Measurements from ENCODE around the gene CYP19A1. TPM values are rescaled to one million over a fixed set of nuclear protein-coding genes. Genes with fewer than 3 reads are reported as not detected.

CYP19A1 gene
- total RNA-seq, 1 donor from 2014 or later, result not detected

- TF ChIP-seq CTCF (conservative IDR thresholded peaks at IDR 0.05; ENCODE audit: low read depth, low read length), result no peak
- no peak overlapping the region for H3K4me3 ChIP-seq (ENCODE audit: low read depth, low read length)
- no peak for DNase-seq (ENCODE audit: low read depth)
Measured at GRCh38 chr15:51313644-51314280, 24.6 kb downstream of the CYP19A1 start.

GRCh38 chr15:51313074-51313393, 25.4 kb downstream of the CYP19A1 start:
- no peak overlapping the region for H3K4me3 ChIP-seq (ENCODE audit: low read depth, low read length)
- DNase-seq (ENCODE audit: low read depth), result peak; percentile 12
- no peak for TF ChIP-seq CTCF (conservative IDR thresholded peaks at IDR 0.05; ENCODE audit: low read depth, low read length)

GRCh38 chr15:51312166-51313073, 26.0 kb downstream of the CYP19A1 start:
- H3K4me3 ChIP-seq (ENCODE audit: low read depth, low read length), result no peak overlapping the region
- DNase-seq (ENCODE audit: low read depth), result no peak
- no peak for TF ChIP-seq CTCF (conservative IDR thresholded peaks at IDR 0.05; ENCODE audit: low read depth, low read length)

GRCh38 chr15:51311510-51311909, 26.9 kb downstream of the CYP19A1 start:
- DNase-seq (ENCODE audit: low read depth), result no peak
- H3K4me3 ChIP-seq (ENCODE audit: low read depth, low read length), result no peak overlapping the region
- TF ChIP-seq CTCF (conservative IDR thresholded peaks at IDR 0.05; ENCODE audit: low read depth, low read length), result no peak

GRCh38 chr15:51310064-51310463, 28.3 kb downstream of the CYP19A1 start:
- no peak for TF ChIP-seq CTCF (conservative IDR thresholded peaks at IDR 0.05; ENCODE audit: low read depth, low read length)
- no peak overlapping the region for H3K4me3 ChIP-seq (ENCODE audit: low read depth, low read length)
- DNase-seq (ENCODE audit: low read depth), result no peak

- DNase-seq (ENCODE audit: low read depth), result no peak
- no peak overlapping the region for H3K4me3 ChIP-seq (ENCODE audit: low read depth, low read length)
- TF ChIP-seq CTCF (conservative IDR thresholded peaks at IDR 0.05; ENCODE audit: low read depth, low read length), result no peak
Measured at GRCh38 chr15:51307811-51308210, 30.6 kb downstream of the CYP19A1 start.
